SK-N-SH treated with all-trans-retinoic acid at 6 μM for 48 hours (cell line): ENCODE data around the gene C20orf141.

Experiments
- ATAC-seq: fragments of 200-7000 bp; cut with Tn5 transposase; 3 replicates; pipeline ENCODE4 v1.9.1; 2020; ENCODE audit warnings: mild to moderate bottlenecking, moderate library complexity
- ARNTL ChIP-seq: fragments of 450-650 bp; formaldehyde crosslinking; IDR thresholded peaks from 2 replicates; pipeline ENCODE4 v1.5.0; 2020; ENCODE audit warnings: low read depth, mild to moderate bottlenecking, moderate library complexity, borderline replicate concordance
- BACH2 ChIP-seq: fragments of 250-450 bp; sonication (Bioruptor Pico); IDR thresholded peaks from 2 replicates; pipeline ENCODE4 v1.9.0; 2021; ENCODE audit warnings: mild to moderate bottlenecking, borderline replicate concordance
- CSDC2 ChIP-seq: fragments of 250-450 bp; sonication (Bioruptor Pico); IDR thresholded peaks from 2 replicates; pipeline ENCODE4 v1.5.0; 2020; ENCODE audit warnings: mild to moderate bottlenecking, moderate library complexity
- ESRRG ChIP-seq: fragments of 250-450 bp; sonication (Bioruptor Pico); IDR thresholded peaks from 2 replicates; pipeline ENCODE4 v1.6.1; 2021; ENCODE audit warnings: mild to moderate bottlenecking
- GLIS3 ChIP-seq: fragments of 250-450 bp; sonication (Bioruptor Pico); IDR thresholded peaks from 2 replicates; pipeline ENCODE4 v1.5.0; 2020; ENCODE audit warnings: mild to moderate bottlenecking, moderate library complexity
- ISL1 ChIP-seq: fragments of 250-450 bp; sonication (Bioruptor Pico); IDR thresholded peaks from 2 replicates; pipeline ENCODE4 v2.1.2; 2022; ENCODE audit warnings: mild to moderate bottlenecking, moderate library complexity
- OSR1 ChIP-seq: fragments of 250-450 bp; sonication (Bioruptor Pico); IDR thresholded peaks from 2 replicates; pipeline ENCODE4 v1.8.0; 2022; ENCODE audit warnings: moderate library complexity, mild to moderate bottlenecking, inconsistent platforms
- PATZ1 ChIP-seq: fragments of 250-450 bp; sonication (Bioruptor Pico); IDR thresholded peaks from 2 replicates; pipeline ENCODE4 v1.8.0; 2020; ENCODE audit warnings: mild to moderate bottlenecking, moderate library complexity, borderline replicate concordance
- POU6F1 ChIP-seq: fragments of 250-450 bp; sonication (Bioruptor Pico); IDR thresholded peaks from 2 replicates; pipeline ENCODE4 v1.8.0; 2021; ENCODE audit warnings: low read depth, mild to moderate bottlenecking, moderate library complexity, borderline replicate concordance
- PPARA ChIP-seq: fragments of 250-450 bp; sonication (Bioruptor Pico); IDR thresholded peaks from 2 replicates; pipeline ENCODE4 v1.5.0; 2020; ENCODE audit warnings: mild to moderate bottlenecking, borderline replicate concordance
- RARB ChIP-seq: fragments of 250-450 bp; sonication (Bioruptor Pico); IDR thresholded peaks from 2 replicates; pipeline ENCODE4 v1.8.0; 2021; ENCODE audit warnings: mild to moderate bottlenecking, moderate library complexity
- SNAI2 ChIP-seq: fragments of 250-450 bp; sonication (Bioruptor Pico); IDR thresholded peaks from 2 replicates; pipeline ENCODE4 v1.5.0; 2020; ENCODE audit warnings: mild to moderate bottlenecking, moderate library complexity
- TCF4 ChIP-seq: fragments of 250-450 bp; sonication (Bioruptor Pico); IDR thresholded peaks from 2 replicates; pipeline ENCODE4 v1.8.0; 2021; ENCODE audit warnings: mild to moderate bottlenecking, moderate library complexity, borderline replicate concordance
- TOX ChIP-seq: fragments of 250-450 bp; sonication (Bioruptor Pico); IDR thresholded peaks from 2 replicates; pipeline ENCODE4 v1.8.0; 2021; ENCODE audit warnings: mild to moderate bottlenecking, moderate library complexity, borderline replicate concordance
- ZC3H10 ChIP-seq: fragments of 250-450 bp; sonication (Bioruptor Pico); IDR thresholded peaks from 2 replicates; pipeline ENCODE4 v1.5.1; 2021; ENCODE audit warnings: mild to moderate bottlenecking, moderate library complexity
- ZFP30 ChIP-seq: fragments of 450-650 bp; formaldehyde crosslinking; IDR thresholded peaks from 2 replicates; pipeline ENCODE4 v1.5.0; 2022; ENCODE audit warnings: mild to moderate bottlenecking, moderate library complexity
- ZNF565 ChIP-seq: fragments of 450-650 bp; formaldehyde crosslinking; conservative IDR thresholded peaks from 2 replicates; pipeline ENCODE4 v1.5.0; 2020; ENCODE audit warnings: low read depth, mild to moderate bottlenecking, moderate library complexity
- ZNF70 ChIP-seq: fragments of 450-650 bp; formaldehyde crosslinking; IDR thresholded peaks from 2 replicates; pipeline ENCODE4 v1.5.0; 2020; ENCODE audit warnings: mild to moderate bottlenecking, moderate library complexity
- TF ChIP-seq, protein P1 (sequence below): fragments of 250-450 bp; sonication (Bioruptor Pico); IDR thresholded peaks from 2 replicates; pipeline ENCODE4 v1.5.1; 2020; ENCODE audit warnings: low read depth, mild to moderate bottlenecking, moderate library complexity
- TF ChIP-seq, protein P2 (sequence below): fragments of 250-450 bp; sonication (Bioruptor Pico); IDR thresholded peaks from 2 replicates; pipeline ENCODE4 v1.5.0; 2020; ENCODE audit warnings: mild to moderate bottlenecking, moderate library complexity

C20orf141 gene

GRCh38 chr20:2816030-2816582, 1.3 kb downstream of the C20orf141 start, which contains the start of gene TMEM239 (continued):
- TF ChIP-seq, protein P1, sequence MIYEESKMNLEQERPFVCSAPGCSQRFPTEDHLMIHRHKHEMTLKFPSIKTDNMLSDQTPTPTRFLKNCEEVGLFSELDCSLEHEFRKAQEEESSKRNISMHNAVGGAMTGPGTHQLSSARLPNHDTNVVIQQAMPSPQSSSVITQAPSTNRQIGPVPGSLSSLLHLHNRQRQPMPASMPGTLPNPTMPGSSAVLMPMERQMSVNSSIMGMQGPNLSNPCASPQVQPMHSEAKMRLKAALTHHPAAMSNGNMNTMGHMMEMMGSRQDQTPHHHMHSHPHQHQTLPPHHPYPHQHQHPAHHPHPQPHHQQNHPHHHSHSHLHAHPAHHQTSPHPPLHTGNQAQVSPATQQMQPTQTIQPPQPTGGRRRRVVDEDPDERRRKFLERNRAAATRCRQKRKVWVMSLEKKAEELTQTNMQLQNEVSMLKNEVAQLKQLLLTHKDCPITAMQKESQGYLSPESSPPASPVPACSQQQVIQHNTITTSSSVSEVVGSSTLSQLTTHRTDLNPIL (CRISPR knock-in tag) = no peak
- no peak for TF ChIP-seq CSDC2

DNA sequence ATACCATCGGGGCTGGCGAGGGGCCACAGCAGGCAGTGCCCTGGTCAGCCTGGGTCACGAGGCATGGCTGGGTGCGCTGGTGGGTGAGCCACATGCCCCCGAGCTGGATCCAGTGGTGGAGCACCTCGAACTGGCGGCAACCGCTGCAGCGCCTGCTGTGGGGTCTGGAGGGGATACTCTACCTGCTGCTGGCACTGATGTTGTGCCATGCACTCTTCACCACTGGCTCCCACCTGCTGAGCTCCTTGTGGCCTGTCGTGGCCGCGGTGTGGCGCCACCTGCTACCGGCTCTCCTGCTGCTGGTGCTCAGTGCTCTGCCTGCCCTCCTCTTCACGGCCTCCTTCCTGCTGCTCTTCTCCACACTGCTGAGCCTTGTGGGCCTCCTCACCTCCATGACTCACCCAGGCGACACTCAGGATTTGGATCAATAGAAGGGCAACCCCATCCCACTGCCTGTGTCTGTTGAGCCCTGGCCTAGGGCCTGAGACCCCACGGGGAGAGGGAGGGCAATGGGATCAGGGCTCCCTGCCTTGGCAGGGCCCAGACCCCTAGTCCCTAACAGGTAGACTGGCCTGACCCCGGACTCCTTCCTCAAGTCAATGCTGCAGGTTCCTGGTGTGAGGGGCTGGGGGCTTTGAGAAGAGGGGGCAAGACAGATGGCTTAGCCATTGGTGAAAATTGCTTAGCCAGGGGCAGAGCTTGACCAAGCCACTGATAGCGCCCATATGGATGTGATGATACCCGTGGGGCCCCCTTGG, 2.0 kb downstream of the C20orf141 start:
- TF ChIP-seq ZFP30 = no peak
- TF ChIP-seq, protein P2, sequence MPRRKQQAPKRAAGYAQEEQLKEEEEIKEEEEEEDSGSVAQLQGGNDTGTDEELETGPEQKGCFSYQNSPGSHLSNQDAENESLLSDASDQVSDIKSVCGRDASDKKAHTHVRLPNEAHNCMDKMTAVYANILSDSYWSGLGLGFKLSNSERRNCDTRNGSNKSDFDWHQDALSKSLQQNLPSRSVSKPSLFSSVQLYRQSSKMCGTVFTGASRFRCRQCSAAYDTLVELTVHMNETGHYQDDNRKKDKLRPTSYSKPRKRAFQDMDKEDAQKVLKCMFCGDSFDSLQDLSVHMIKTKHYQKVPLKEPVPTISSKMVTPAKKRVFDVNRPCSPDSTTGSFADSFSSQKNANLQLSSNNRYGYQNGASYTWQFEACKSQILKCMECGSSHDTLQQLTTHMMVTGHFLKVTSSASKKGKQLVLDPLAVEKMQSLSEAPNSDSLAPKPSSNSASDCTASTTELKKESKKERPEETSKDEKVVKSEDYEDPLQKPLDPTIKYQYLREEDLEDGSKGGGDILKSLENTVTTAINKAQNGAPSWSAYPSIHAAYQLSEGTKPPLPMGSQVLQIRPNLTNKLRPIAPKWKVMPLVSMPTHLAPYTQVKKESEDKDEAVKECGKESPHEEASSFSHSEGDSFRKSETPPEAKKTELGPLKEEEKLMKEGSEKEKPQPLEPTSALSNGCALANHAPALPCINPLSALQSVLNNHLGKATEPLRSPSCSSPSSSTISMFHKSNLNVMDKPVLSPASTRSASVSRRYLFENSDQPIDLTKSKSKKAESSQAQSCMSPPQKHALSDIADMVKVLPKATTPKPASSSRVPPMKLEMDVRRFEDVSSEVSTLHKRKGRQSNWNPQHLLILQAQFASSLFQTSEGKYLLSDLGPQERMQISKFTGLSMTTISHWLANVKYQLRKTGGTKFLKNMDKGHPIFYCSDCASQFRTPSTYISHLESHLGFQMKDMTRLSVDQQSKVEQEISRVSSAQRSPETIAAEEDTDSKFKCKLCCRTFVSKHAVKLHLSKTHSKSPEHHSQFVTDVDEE (CRISPR knock-in tag) = no peak
- no peak for TF ChIP-seq OSR1 (CRISPR knock-in tag)
- no peak for TF ChIP-seq ZC3H10 (CRISPR knock-in tag)
- TF ChIP-seq ARNTL = no peak
- TF ChIP-seq CSDC2 = no peak
- no peak for TF ChIP-seq GLIS3 (CRISPR knock-in tag)
- TF ChIP-seq ESRRG (CRISPR knock-in tag) = no peak
- TF ChIP-seq, protein P1 (CRISPR knock-in tag) = no peak
- TF ChIP-seq PATZ1 = no peak
- TF ChIP-seq BACH2 (CRISPR knock-in tag) = no peak
- TF ChIP-seq RARB = no peak
- TF ChIP-seq SNAI2 (CRISPR knock-in tag) = no peak
- no peak for TF ChIP-seq PPARA
- no peak for TF ChIP-seq TOX (CRISPR knock-in tag)
- TF ChIP-seq POU6F1 (CRISPR knock-in tag) = no peak
- no peak for TF ChIP-seq ISL1 (CRISPR knock-in tag)
- TF ChIP-seq ZNF70 (CRISPR knock-in tag) = no peak
- no peak for TF ChIP-seq ZNF565 (CRISPR knock-in tag)
- ATAC-seq = no peak

DNA sequence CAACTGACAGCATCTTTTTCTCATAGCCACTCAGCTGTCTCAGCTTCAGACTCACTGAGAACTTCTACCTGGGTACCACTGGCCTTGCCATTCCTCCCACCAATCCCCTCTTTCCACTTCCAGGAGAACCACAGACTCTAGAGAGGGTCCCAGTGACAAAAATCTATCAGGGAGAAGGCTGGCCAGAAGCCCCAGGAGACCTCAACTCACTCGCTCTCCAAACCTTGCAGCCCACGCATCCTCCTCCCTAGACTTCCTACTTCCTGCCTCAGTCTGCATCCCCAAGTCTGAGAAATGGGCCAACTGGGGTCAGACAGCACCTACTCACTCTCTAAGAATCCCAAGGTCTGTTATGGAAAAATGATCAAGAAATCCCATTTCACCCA, 2.5 kb downstream of the C20orf141 start:
- no peak for ATAC-seq
- TF ChIP-seq, protein P1 (CRISPR knock-in tag) = no peak
- TF ChIP-seq OSR1 (CRISPR knock-in tag) (no peak), PATZ1 (no peak), TCF4 (CRISPR knock-in tag) (no peak), ARNTL (no peak)
- TF ChIP-seq, protein P2 (CRISPR knock-in tag) = no peak
